Thyroid gland (tissue), 4 donors: Measurements from ENCODE around the gene SMARCA4.

Source experiments
- POLR2A ChIP-seq, 2 donors: fragments of 450-650 bp; IDR thresholded peaks; one replicate each; pipeline ENCODE4 v1.6.1; 2017; ENCODE audit warnings: antibody characterized with exemption in 2 of 2, mild to moderate bottlenecking in 2 of 2, moderate library complexity in 1 of 2
- TF ChIP-seq, protein P1 (sequence below), 6 experiments: fragments of 200-600 bp in 3 of 6; fragments of 450-650 bp in 3 of 6; sonication (generic) in 3 of 6; IDR thresholded peaks; one replicate each; pipeline ENCODE4 v1.5.1; 2016 to 2019; ENCODE audit warnings: antibody characterized with exemption in 6 of 6, mild to moderate bottlenecking in 2 of 6, inconsistent platforms in 1 of 6, moderate library complexity in 1 of 6

DNA sequence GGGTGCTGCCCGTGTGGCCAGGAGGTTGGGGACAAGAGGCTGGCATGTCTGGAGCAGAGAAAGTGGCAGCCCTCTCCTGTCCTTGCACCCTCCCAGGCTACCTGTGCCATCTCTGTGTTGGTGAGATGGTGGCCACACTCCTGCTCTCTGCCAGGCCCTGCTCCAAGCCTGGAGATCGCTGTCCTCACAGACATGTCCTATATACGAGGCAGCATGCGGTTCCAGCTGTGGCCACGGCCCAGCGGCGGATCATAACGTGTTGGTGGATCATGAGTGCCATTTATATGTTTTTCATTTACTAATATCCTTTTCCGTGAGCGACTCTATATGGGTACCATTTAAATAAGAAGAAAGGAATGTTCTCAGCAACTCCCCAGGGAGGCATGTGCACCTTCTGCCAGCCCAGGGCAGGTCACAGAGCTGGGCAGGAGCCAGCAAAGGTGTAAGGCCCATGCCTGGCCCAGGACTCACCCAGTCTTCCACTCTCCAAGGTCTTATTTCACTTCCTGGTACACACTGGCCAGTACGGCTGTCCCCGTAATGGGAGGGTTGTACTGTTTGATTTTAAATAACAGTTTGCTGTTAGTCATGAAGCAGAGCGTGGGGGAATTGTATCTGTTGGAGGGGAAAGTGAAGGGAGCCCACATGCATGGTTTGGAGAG lies 81.3 kb downstream of the SMARCA4 start:
- TF ChIP-seq POLR2A (IDR thresholded peaks at IDR 0.05), result no peak
- TF ChIP-seq, protein P1, sequence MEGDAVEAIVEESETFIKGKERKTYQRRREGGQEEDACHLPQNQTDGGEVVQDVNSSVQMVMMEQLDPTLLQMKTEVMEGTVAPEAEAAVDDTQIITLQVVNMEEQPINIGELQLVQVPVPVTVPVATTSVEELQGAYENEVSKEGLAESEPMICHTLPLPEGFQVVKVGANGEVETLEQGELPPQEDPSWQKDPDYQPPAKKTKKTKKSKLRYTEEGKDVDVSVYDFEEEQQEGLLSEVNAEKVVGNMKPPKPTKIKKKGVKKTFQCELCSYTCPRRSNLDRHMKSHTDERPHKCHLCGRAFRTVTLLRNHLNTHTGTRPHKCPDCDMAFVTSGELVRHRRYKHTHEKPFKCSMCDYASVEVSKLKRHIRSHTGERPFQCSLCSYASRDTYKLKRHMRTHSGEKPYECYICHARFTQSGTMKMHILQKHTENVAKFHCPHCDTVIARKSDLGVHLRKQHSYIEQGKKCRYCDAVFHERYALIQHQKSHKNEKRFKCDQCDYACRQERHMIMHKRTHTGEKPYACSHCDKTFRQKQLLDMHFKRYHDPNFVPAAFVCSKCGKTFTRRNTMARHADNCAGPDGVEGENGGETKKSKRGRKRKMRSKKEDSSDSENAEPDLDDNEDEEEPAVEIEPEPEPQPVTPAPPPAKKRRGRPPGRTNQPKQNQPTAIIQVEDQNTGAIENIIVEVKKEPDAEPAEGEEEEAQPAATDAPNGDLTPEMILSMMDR (IDR thresholded peaks at IDR 0.05), result no peak
